SK-N-MC (cell line): ENCODE measurements around the gene CDC34.

ENCODE experiments used
- DNase-seq: peaks from one replicate; pipeline ENCODE4 v3.0.0-alpha.2; 2011; ENCODE audit warnings: low read depth, low spot score
- H3K27ac ChIP-seq: fragments of 200-600 bp; sonication (generic); 2 replicates; pipeline ENCODE4 v1.5.1; 2016; ENCODE audit warnings: mixed run types
- H3K36me3 ChIP-seq: fragments of 200-600 bp; sonication (generic); 2 replicates; pipeline ENCODE4 v1.6.1; 2017; ENCODE audit warnings: antibody characterized with exemption, low read length, mixed read lengths; ENCODE audit not compliant: insufficient read depth
- H3K4me3 ChIP-seq: fragments of 200-600 bp; sonication (generic); 2 replicates; pipeline ENCODE4 v1.5.1; 2016
- H3K9ac ChIP-seq: fragments of 200-600 bp; sonication (generic); 2 replicates; pipeline ENCODE4 v1.8.0; 2017; ENCODE audit warnings: mixed run types, mixed read lengths; ENCODE audit not compliant: insufficient read length
- H3K9me3 ChIP-seq: fragments of 200-600 bp; sonication (generic); 2 replicates; pipeline ENCODE4 v1.6.1; 2017; ENCODE audit warnings: low read depth, mild to moderate bottlenecking, antibody characterized with exemption, low read length, moderate library complexity, mixed read lengths
- EZH2 ChIP-seq: fragments of 200-600 bp; sonication (generic); IDR thresholded peaks from one replicate; pipeline ENCODE4 v1.6.1; 2017; ENCODE audit warnings: antibody characterized with exemption
- FOXP2 ChIP-seq: optimal IDR thresholded peaks from 2 replicates; pipeline ENCODE3; 2011; ENCODE audit warnings: mild to moderate bottlenecking, moderate library complexity; ENCODE audit not compliant: insufficient read depth; ENCODE audit errors: extremely low read length, control extremely low read depth
- POLR2AphosphoS5 ChIP-seq: IDR thresholded peaks from 2 replicates; pipeline ENCODE4 v1.6.1; 2012; ENCODE audit warnings: mild to moderate bottlenecking, low read depth, low read length, borderline replicate concordance

The CDC34 gene

DNA sequence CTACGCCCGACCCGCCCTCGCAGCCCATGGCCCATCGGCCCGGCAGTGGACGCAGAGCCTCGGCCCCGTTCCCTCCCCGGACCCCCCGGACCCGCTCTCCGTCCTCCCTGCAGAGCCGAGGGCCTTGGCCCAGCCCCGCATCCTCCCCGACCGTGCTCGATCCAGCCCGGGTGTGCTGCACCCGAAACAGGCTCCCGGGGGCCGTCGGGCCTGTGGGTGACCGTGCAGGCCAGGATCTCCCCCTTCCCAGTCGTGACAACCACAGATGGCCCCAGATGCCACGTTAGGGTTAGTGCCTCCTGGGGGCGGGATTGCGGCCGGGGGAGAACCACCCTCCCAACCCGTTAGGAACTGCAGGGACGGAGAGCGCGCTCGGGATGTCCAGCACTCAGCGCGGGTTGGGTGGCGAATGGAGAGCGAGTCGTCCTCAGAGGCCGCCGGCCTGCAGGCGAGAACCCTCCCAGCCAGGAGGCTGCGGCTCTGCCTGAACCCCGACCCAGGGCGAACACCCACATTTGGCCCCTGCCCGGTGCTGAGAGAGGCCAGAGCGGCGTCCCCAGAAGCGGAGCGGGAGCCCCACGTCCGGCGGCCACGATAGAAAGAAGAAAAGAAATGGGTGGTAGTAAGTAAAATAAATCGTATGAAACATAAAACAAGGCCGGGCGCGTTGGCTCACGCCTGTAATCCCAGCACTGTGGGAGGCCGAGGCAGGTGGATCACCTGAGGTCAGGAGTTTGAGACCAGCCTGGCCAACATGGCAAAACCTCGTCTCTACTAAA lies 42.0 kb upstream of the CDC34 start:
- no peaks in the 10 kb centered on the region for H3K36me3 ChIP-seq
- no peak for TF ChIP-seq POLR2AphosphoS5
- no peak for TF ChIP-seq EZH2
- no peak for TF ChIP-seq FOXP2
- no peaks in the 10 kb centered on the region for H3K9me3 ChIP-seq
- H3K9ac ChIP-seq = peak overlapping the region; percentile 84
- DNase-seq = no peak
- peak overlapping the region; percentile 93 for H3K4me3 ChIP-seq
- no peak overlapping the region for H3K27ac ChIP-seq

DNA sequence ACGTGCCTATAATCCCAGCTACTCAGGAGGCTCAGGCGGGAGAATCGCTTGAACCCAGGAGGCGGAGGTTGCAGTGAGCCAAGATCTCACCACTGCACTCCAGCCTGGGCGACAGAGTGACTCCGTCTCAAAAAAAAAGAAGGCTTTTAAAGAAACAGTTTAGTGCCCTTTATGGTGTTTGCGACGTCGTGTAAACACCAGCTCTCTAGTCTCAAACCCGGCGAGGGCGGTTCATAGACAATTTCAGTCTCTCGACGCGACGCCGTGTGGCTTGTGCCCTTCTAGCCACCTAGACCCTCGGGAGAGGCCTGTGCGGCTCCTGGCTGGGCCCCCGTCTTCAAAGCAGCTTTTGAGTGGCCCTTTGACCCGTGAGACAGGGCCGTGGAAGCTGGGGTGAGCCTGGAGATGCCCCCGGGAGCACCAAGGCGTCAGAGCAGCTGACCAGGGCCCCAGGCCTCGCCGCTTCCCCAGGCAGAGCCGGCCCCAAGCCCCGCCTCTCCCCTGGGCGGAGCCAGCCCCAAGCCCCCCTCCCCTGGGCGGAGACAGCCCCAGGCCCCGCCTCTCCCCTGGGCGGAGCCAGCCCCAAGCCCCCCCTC lies 40.3 kb upstream of the CDC34 start:
- Histone ChIP-seq H3K4me3 (no peak overlapping the region), H3K36me3 (no peaks in the 10 kb centered on the region), H3K27ac (peak overlapping the region; percentile 71), H3K9me3 (no peaks in the 10 kb centered on the region), H3K9ac (no peak overlapping the region)
- no peak for TF ChIP-seq EZH2
- TF ChIP-seq POLR2AphosphoS5 = no peak
- no peak for TF ChIP-seq FOXP2
- no peak for DNase-seq

DNA sequence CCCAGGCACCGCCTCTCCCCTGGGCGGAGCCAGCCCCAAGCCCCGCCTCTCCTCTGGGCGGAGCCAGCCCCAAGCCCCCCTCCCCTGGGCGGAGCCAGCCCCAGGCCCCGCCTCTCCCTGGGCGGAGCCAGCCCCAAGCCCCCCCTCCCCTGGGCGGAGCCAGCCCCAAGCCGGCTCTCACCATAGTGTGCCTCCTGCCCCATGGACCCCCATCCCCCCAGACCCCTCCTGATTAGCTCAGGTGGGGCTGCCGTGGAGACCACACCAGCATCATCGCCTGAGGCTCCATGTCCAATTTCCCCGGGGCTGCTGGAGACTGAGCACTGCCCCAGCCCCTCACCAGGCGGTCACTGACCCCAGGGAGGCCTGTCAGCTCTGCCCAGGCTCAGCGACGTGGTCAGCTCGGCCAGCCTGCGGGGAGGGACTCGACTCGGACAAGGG lies 39.4 kb upstream of the CDC34 start:
- Histone ChIP-seq H3K27ac (no peak overlapping the region), H3K4me3 (no peak overlapping the region), H3K36me3 (no peaks in the 10 kb centered on the region), H3K9ac (no peak overlapping the region), H3K9me3 (no peaks in the 10 kb centered on the region)
- no peak for DNase-seq
- TF ChIP-seq POLR2AphosphoS5 = no peak

DNA sequence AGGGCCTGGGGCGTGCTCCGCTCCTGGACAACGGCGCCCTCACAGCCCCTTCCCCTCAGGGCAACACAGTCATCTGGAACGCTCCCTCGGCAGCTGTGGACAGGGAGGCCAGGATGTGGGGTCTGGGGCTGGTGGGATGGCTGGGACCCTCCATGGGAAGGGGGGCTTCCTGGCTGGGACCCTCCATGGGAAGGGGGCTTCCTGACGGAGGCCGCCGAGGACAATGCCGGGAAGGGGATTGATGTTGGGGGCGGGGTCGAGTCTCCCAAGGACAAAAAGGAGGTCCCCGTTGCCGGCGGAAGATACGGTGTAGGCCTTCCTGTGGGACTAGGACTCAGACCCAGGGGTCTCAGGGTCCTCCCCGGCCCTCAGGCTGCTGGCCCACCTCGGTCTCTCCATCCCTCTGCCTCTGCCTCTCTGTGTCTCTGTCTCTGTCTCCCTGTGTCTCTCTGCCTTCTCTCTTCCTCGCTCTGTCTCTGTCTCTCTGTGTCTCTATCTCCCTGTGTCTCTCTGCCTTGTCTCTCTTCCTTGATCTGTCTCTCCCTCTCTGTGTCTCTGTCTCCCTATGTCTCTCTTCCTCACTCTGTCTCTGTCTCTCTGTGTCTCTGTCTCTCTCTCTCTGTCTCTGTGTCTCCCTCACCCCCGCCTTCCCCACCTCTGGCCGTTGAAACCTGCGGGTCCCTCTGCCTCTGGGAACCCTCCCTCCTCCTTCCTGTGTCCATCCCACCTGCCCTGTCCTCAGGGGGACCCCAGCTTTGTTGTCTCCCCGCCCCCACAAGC lies 38.0 kb upstream of the CDC34 start:
- H3K4me3 ChIP-seq = no peak overlapping the region
- H3K27ac ChIP-seq = no peak overlapping the region
- no peaks in the 10 kb centered on the region for H3K36me3 ChIP-seq
- TF ChIP-seq POLR2AphosphoS5 = no peak
- TF ChIP-seq EZH2 = no peak
- TF ChIP-seq FOXP2 = no peak
- H3K9ac ChIP-seq = no peak overlapping the region
- H3K9me3 ChIP-seq = no peaks in the 10 kb centered on the region
- DNase-seq = no peak

DNA sequence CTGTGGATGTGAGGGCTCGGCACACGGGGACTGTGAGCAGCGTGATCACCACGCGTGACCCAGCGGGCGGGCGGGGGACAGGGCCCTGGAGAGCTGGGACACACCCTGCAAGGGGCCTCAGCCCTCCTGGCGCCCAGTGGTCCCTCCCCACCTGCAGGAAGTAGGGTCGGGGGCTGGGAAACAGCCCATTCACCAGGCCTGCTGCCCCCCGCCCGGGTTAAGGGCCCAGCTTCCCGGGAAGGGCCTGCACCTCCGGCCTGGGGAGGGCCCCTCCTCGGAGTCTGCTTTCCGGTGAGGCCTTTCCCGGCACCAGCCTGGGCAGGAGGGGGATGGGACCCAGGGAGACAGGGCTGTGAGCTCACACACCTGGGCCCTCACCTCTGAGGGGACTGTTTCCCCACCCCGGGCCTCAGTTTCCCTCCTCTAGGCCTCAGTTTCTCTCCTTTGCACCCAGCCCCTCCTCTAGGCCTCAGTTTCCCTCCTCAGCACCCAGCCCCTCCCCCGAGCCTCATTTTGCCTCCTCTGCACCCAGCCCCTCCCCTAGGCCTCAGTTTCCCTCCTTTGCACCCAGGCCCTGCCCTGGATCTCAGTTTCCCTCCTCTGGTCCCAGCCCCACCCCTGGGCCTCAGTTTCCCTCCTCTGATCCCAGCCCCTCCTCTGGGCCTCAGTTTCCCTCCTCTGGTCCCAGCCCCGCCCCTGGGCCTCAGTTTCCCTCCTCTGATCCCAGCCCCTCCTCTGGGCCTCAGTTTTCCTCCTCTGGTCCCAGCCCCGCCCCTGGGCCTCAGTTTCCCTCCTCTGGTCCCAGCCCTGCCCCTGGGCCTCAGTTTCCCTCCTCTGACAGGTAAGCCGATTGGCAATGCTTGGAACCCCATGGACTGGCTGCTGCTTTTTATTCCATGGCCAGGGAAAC lies 37.1 kb upstream of the CDC34 start:
- no peak for TF ChIP-seq POLR2AphosphoS5
- no peak for TF ChIP-seq EZH2
- no peak for TF ChIP-seq FOXP2
- no peak for DNase-seq
- Histone ChIP-seq H3K27ac (no peak overlapping the region), H3K4me3 (no peak overlapping the region), H3K9me3 (no peaks in the 10 kb centered on the region), H3K9ac (no peak overlapping the region), H3K36me3 (no peaks in the 10 kb centered on the region)

DNA sequence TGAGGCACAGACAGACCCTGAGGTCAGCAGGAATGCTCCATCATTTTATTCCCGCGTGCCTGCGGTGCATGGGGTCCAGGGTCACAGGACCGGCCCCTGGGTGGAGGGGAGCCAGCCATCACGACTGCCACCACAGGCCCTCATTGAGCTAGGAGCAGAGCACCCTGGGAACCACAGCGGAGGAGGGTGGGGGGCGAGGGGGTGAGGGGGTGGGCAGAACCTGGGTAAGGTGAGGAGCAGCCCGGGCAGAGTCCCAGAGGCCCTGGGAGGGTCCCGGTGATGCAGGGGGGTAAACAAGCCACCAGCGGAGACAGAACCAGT lies 36.5 kb upstream of the CDC34 start:
- Histone ChIP-seq H3K9me3 (no peaks in the 10 kb centered on the region), H3K9ac (no peak overlapping the region), H3K36me3 (no peaks in the 10 kb centered on the region), H3K27ac (no peak overlapping the region), H3K4me3 (no peak overlapping the region)
- DNase-seq = no peak
- no peak for TF ChIP-seq POLR2AphosphoS5
- no peak for TF ChIP-seq FOXP2
- TF ChIP-seq EZH2 = no peak

DNA sequence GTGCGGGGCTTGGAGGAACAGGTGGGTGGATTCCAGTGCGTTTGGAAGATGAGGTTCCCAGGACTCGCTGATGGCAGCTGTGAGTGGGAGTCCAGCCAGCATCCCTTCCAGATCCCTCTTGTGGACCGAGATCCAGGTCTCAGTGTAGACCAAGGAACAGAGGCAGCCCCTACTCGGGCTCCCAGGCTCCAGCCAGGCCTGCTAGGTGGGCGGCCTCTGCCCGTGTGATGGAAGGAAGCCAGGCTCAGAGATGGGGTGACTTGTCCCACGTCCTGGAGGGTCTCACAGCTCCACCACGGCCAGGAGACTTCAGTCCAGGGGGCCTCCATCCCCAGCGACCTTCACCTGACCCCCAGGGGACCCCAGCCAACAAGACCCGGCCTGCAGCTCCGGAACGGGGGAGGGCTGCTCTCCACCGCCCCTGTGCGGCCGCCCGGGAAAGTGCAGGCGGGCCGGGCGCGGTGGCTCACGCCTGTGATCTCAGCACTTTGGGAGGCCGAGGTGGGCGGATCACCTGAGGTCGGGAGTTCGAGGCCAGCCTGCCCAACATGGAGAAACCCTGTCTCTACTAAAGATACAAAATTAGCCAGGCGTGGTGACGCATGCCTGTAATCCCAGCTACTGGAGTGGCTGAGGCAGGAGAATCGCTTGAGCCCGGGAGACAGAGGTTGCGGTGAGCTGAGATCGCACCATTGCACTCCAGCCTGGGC lies 36.0 kb upstream of the CDC34 start:
- TF ChIP-seq FOXP2 (no peak), POLR2AphosphoS5 (no peak), EZH2 (no peak)
- Histone ChIP-seq H3K9me3 (no peaks in the 10 kb centered on the region), H3K27ac (no peak overlapping the region), H3K36me3 (no peaks in the 10 kb centered on the region), H3K9ac (no peak overlapping the region), H3K4me3 (no peak overlapping the region)
- no peak for DNase-seq

DNA sequence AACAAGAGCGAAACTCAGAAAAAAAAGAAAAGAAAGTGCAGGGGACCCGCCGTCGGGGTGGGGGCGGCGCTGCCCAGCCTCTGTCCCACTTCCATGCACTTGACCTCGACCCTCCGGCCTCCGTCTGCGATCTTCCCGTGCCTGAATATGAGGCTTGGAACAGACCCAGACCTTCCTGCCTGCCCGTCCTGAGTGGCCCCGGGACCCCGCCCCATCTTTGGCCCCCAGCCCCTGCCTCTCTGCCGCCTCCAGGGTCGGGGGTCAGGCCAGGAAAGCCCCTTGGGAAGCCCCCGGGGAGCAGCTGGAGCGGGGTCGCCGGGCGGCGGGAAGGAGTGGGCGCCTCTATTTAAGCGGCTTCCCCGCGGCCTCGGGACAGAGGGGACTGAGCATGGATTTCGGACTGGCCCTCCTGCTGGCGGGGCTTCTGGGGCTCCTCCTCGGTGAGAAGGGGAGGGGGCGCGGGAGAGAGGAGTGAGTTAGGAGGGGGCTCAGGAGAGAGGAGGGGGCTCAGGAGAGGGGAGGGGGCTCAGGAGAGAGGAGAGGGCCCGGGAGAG lies 35.4 kb upstream of the CDC34 start, which contains the start of gene MADCAM1:
MADCAM1 (plus strand) TSS at position 375 of the 554 bp plus-strand sequence; CDS start at position 389, 14 bp downstream.
- Histone ChIP-seq H3K36me3 (no peaks in the 10 kb centered on the region), H3K9me3 (no peaks in the 10 kb centered on the region), H3K27ac (no peak within 1 kb of the TSS), H3K9ac (no peak within 1 kb of the TSS), H3K4me3 (no peak within 1 kb of the TSS)
- no peak for DNase-seq
- TF ChIP-seq EZH2 (no peak), FOXP2 (no peak), POLR2AphosphoS5 (no peak)
